Activated effector memory CD4-positive, alpha-beta T cell treated with anti-CD3 and anti-CD28 coated beads, Interleukin-2, amount 50 U/mL, for 16 hours (primary cell): ENCODE data around the gene TP53RK.

Experiments used
- DNase-seq: peaks from one replicate; pipeline ENCODE4 v3.0.0-alpha.2; 2020

TP53RK gene

DNA sequence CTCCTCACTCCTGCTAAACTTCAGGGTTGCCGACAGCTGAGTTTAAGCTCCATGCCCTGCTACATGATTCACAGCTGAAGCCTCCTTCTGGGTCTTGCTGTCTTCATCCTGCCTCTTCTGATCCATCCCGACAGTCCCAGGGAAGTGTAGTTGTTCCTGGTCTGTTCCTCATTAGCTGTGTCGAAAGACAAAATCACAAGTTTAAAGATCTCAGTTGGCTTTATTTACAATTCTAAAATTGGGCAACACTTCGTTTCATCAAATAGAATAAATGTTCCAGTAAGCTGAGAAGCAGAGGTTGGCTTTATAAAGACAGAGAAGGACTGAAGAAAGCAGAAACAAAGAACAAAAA, 16.1 kb upstream of the TP53RK start:
- DNase-seq, result no peak

DNA sequence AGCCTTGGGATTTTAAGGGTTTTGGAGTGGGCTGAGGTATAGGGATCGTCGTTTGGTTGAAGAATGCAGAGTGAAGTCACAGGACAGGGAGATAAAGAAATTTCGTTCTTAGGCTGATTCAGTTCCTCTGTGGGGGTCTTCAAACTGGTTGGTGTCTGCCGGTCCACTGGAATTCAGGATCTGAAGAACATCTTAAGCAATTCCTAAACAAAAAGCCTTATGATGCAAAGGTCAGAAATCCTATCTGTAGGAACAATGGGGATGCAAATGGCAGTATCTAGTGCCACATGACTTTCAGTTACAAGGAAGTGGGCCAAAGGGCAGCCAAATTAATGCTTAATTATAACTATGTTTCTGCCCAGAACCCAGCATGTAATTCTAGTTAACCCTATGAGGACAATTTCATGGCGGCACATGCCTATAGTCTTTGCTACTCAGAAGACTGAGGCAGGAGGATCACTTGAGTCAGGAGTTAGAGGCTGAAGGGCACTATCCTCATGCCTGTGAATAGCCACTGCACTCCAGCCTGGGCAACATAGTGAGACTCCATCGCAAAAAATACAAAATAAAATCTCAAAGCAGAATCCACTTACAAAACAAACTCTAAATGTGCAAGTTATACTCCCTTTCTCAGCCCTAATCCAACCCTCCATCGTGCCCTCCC, 15.6 kb upstream of the TP53RK start:
- DNase-seq, result no peak

DNA sequence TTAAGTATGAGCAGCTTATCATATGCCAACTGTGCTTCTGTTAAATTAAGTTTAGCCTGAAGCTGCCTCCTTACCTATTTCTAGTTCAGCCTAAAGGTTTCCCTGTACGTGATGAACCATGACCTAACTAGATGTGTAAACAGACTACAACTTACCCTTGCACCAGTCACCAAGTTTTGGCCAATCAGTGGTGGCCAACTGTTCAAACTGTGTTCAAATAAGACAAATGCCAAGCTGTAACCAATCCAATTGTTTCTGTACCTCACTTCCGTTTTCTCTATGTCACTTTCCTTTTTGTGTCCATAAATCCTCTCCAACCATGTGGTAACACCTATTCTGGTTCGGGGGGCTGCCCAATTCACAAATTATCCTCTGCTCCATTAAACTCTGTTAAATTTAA, 14.2 kb upstream of the TP53RK start:
- DNase-seq, result no peak

DNA sequence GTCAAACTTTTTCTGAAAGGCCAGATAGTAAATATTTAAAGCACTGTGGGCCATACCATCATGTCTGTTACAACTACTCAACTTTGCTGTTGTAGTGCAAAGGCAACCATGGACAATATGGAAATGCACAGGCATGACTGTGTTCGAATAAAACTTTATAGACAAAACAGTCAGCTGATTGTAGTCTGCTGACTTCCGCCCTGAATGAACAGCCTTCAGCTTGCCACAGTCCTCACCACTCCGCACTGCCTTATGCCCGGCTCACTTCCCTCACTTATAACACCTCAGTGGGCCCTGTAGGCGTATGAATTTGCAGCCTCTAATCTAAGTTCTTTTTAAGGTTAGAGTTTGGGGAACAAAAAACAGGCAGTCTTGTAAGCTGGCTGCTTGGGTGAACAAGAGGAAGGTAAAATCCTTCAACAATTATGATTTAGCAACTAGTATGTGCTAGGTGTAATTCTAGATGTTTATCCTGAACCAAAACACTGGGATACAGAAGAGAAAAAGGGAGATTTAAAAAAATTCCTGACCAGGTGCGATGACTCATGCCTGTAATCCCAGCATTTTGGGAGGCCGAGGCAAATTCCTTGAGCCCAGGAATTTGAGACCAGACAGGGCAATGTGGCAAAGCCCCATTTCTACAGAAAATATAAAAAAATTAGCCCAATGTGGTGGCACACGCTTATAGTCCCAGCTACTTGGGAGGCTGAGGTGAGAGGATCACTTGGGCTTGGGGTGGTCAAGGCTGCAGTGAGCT, 13.4 kb upstream of the TP53RK start:
- no peak for DNase-seq

DNA sequence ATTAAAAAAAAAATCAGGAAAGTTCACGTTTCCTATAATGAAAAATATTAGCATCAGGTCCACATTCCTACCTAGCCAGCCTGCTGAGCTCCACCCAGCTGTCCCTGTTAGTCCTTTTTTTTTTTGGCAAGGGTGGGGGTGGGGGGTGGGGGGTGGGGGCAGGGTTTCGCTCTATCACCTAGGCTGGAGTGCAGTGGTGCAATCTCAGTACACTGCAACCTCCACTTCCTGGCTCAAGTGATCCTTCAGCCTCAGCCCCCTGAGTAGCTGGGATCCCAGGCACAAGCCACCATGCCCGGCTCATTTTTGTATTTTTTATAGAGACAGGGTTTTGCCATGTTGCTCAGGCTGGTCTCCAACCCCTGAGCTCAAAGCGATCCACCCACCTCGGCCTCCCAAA, 12.7 kb upstream of the TP53RK start:
- no peak for DNase-seq

DNA sequence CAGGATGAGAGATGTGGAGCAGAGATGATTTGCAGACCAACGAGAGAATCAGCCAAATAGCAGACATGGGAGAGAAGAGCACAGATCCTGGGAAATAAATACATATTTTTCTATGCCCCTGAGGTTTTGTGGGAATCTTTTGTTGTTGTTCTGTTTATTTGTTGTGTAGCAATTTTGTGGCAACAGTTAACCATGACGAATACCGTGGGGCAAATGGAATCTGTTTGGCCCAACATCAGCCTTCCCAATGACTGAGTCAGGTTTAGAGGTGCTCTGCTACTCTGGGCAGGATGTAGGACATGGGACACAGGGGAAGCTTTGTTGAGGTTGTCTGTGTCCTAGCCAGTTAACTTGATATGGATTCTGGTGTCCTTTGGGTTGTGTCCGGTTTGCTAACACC, 12.3 kb upstream of the TP53RK start:
- no peak for DNase-seq

DNA sequence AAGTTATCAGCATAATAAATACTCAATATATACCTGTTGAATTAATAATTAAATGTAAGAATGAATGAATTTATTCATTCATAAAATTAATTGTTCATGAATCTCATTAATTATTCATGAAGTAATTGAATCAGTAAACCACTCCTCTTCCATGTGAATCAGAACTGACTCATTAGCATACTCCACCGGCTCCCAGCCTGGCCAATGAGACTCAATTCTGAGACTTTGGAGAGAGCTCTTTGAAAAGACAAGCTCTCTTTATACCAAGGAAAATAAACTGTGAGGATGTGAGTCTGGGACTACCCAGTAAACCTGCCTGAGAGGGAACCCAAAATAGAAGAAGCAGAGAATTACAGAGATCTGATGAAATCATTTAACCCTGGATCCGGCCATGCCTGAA, 11.8 kb upstream of the TP53RK start:
- no peak for DNase-seq

DNA sequence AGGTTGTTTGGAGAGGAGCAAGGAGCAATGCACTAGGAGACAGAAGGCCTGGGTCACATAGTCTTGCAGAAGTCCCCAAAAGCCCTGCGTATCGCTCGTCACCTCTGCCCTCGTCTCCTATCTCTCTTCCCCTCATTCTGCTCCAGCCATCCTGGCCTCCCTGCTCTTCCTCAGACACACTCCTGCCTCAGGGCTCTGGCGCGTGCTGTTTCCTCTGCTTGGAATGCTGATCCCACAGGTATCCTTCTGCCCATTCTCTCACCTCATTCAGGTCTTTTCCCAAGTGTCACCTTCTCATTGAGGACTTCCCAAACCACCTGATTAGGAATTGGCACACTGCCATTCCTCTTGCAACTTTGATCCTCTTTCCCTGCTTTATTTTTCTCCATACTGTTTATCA, 11.2 kb upstream of the TP53RK start:
- DNase-seq, result no peak

DNA sequence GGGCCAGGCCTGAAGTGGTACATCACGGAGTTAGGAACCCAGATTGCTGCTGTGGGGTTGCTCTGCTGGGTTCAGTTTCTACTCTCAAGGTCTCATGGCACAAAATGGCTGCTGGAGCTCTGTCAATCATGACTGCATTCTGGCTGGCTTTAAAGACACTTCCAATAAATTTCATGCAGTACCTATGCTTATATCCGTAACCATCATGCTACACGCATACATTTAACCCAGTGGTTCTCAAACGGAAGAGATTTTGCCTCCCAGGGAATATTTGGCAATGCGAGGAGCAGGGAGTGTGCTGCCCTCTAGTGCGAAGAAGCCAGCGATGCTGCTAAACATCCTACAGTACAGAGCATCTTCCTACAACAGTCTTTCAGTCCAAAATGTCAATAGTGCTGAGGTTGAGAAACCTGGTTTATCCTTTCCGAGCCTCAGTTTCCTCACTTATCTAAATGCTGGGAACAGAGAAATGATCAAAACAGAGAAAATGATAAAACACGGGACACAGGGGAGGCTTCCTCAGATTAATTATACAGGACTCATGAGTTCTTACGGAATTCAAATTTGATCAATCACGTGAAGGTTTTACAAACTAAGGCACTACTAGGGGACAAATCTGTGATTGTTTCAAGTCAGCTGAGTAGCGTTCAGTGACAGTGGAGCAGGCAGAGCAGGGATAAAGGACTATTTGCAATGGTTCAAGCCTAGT, 10.6 kb upstream of the TP53RK start:
- no peak for DNase-seq

DNA sequence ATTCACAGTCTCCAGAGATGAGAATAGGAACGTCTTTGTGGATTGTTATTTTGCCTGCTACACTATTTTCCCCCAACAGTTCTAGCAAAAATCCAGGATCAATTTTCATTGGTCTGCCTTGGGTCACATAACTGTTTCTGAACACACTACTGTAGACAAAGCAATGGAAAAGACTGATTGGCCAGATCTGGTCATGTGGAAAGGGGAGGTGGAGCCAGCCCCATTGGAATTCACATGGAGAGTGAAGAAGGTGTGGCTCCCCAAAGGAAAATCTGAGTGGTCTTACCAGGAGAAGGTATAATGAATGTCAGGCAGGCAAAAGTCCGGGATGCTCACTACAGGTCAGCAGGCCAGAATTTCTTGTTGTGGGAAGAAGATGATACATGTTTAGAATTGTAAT, 9.5 kb upstream of the TP53RK start:
- DNase-seq, result no peak

DNA sequence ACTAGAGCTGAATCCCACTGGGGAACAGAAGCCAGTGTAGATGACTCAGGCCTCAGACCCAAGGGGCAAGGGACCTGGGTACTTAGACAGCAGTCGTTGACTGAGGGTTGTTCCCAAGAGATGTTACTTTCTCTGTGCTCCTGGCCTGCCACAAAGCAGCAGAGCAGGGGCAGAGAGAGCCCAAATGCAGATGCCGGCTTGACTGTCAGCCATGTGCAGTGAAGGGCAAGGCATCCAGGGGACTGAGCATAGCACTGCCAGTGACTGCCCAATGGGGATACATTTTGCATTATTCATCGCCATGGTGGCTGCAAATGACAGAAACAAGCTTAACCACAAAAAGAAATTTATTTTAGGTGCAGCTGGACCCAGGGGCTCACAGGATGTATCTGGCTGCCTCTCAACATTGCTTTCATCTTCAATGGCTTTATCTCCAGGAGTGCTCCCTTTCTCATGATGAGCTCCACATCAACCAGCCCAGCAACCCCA, 7.6 kb upstream of the TP53RK start:
- DNase-seq, result no peak

DNA sequence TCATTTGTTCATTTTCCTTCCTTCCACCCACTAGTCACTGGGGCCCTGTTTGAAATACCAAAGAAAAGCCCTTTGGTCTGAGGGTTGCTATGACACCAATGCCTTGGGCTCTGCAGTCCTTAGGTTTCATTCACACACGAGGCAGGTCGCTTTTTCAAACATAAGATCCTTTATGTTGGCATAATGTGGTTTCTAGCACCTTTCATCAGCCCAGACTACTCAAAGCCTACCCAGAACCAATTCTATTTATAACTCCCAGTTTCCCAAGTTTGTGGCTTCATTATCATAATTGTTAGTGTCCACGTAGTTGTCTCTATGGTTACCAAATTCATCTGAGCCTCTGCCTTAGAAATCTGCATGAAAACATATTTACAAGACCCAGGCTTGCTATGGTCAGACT, 6.6 kb upstream of the TP53RK start:
- no peak for DNase-seq

DNA sequence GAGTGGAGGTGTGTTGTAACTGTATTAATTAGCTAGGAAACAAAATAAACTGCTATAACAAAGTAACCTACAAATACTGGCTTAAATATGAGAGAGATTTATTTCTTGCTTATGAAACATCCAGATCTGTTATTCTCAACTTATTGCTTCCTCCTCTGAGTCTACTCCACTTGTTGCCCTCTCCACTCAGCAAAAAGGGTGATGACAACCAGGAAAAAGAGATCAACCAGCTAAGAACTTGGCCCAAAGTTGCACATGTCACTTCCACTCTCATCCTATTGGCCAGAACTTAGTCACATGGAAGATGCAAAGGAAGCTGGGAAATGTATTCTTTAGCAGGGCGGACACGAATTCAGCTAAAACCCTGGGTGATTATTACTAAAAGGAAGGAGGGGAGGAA, 5.2 kb upstream of the TP53RK start:
- DNase-seq, result no peak

DNA sequence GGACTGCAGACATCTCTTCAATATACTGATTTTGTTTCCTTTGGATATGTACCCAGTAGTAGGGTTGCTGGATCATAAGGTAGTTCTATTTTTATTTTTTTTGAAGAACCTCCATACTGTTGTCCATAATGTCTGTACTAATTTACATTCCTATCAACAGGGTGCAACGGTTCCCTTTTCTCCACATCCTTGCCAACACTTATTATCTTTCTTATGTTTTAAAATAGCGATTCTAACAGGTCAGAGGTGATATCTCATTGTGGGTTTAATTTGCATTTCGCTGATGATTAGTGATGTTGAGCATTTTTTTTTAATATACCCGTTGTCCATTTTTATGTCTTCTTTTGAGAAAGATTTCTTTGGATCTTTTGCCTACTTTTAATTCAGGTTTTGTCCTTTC, 2.0 kb upstream of the TP53RK start:
- no peak for DNase-seq

DNA sequence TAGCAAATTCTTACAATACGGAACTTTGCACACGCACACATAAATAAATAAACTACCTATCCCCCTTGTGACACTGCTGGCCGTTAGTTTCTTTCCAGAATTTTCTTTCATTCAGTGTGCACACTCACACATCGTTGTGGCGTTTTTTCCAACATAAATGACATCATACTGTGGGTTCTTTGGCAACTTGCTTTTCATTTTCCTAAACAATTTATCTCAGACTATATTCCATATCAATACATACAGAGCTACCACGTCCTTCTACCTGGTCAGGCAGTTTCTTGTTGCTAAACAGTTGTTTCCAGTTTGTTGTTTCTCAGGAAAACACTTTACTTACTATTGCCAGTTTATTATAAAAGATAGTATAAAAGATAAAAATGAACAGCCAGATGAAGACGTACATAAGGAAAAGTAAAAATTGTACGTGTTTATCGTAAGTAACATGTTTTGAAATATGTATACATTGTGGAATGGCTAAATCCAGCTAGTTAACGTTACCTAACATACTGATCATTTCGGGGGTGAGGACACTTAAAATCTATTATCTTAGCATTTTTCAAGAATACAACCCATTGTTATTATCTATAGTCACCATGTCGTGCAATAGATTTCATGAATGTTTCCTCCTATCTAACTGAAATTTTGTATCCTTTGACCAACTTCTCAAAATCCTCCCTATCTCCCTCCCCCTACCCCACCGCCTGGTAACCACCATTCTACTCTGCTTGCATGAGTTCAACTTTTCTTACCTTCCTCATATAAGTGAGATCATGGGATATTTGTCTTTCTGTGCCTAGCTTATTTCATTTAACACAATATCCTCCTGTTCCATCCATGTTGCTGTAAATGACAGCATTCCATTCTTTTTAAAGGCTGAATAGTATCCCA, 1.2 kb upstream of the TP53RK start:
- no peak for DNase-seq

DNA sequence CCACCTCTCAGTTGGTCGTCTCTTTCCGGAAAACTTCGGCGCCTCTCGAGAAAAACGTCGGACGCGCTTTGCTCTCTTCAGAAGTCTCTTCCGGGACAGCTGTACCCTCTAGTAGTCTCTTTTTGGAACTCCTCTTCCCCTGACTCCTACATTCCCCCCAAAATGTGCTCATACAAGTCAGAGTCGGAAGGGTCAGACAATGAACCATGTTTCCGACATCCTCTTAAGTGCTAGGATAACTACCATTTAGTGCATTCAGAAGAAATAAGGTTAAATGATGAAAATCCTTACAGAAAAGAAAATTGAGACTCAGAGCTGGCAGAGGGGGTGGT, 476 bp upstream of the TP53RK start:
- no peak for DNase-seq

DNA sequence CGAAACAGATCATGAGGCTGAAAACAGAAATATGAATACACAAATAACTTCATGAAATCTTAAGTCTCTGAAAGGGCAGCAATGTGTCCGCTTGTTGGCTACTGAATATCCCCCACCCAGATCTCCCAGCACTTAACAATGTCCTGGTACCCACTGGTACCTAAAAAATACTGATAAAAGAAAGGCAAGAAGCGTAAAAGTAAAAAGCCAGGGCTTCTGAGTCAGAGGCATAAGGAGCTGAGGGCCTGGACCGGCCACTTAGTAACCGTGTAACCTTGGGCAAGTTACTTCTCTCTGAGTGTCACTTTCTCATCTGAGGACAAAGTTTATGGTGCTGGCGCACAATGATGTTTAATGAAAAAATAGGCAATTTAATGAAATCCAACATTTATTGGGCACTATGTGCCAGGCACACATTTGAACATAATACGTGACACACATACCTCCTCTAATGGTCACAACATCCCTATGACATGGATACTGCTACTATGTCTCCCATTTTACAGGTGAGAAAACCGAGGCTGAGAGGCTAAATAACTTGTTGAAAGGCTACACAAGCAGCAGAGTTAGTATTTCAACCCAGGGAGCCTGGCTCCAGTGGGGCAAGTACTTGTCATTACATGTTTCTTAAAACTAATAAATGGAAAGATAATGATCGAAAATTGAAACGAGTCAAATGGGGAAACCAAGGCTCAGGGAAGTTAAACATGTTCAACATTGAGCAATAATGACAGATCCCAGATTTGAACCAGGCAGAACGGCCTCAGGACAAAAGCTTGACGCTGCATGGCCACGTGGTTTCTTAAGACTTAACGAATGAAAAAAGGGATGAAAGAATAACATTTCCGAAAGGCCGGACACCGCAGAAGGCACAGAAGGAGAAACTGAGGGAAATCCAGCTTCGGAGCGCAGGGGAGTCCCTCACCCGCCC, 828 bp downstream of the TP53RK start:
- no peak for DNase-seq

DNA sequence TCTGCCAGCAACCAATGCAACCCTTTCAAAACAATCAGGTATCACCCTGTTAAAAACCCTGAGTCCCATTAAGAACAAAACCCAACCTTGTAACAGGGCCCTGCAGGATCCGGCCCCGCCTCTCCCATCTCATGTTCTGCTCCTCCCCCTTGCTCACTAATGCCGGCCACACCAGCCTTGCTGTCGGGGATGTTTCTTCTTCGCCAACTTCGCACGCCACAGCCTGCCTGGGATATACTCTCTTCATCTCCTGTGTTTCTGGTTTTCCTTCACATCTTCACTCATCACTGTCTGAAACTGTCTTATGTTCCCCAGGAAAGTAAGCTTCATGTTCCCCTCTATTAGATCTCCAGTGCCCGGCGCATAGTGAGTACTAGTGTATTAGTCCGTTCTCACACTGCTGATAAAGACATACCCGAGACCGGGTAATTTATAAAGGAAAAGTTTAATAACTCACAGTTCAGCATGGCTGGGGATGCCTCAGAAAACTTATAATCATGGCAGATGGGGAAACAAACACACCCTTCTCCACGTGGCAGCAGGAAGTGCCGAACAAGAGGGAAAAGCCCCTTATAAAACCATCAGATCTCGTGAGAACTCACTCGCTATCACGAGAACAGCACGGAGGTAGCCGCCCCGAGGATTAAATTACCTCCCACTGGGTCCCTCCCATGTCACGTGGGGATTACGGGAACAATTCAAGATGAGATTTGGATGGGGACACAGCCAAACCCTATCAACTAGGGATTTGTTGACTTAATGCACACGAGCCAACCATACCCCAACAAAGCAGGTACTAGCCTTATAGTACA, 5.1 kb downstream of the TP53RK start:
- DNase-seq, result no peak

DNA sequence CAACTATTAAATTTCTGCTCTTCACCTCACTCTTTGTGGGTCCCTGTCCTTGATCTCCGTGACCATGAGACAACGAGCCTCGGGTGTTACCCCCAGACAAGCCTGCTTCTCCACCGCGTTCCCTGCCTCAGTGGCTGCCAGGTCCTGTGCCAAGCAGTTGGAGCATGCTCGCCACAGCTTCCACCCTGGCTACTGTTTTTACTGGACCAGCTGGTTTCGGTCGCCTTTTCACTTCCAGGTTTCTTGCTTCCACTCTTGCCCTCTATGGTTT, 5.6 kb downstream of the TP53RK start:
- no peak for DNase-seq

DNA sequence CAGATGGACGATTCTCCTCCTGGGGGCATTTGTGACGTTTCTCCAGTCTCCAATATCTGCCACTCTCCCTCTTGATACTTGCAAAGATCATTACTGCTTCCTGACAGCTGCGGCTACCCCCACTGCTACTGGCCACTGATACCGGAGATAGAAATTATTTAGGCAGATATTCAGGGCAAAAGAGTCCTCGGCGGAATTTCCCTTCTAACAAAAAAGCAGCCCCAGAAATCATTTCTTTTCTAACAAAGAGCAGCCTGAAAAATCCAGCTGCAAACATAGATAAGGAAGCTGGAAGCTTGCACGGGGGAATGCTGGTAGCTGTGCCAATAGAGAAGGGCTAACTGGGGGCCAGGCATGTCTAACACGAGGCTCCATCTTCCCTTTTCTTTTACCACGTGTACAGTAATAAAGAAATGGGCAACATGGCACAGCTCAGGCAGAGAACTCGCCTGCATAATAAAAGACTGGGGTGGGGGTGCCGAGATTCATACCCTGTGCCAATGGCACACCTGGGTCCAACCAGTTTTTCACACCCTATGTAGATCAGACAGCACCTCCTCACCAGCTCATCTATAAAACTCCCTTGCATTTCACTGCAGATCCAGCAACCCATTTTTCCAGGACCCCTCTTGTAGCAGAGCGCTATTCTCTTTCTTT, 6.1 kb downstream of the TP53RK start:
- no peak for DNase-seq
